HG03103 (cell line): ENCODE measurements around the gene SLC13A5.
A peak's percentile ranks its signal among the peaks of the same experiment; 100 is the strongest.
"Not testable (repeated sequence)": the region's sequence is repeated elsewhere in the genome, so short reads cannot be mapped to it uniquely, and the experiment has no call there.

Source experiments
- ATAC-seq: cut with Tn5 transposase; IDR thresholded peaks from one replicate; pipeline ENCODE4 v1.9.1; 2021; ENCODE audit warnings: low read depth; ENCODE audit not compliant: unreplicated experiment

The SLC13A5 gene

GRCh38 chr17:6666557-6666956 is 46.6 kb downstream of the SLC13A5 start:
- no peak for ATAC-seq

- ATAC-seq: no peak
Observed at GRCh38 chr17:6666077-6666521, 47.1 kb downstream of the SLC13A5 start.

- not testable (repeated sequence) for ATAC-seq
Observed at GRCh38 chr17:6663200-6663599, 50.0 kb downstream of the SLC13A5 start.

- ATAC-seq: no peak
Observed at GRCh38 chr17:6661464-6661848, 51.7 kb downstream of the SLC13A5 start.

- peak; percentile 63 for ATAC-seq
Observed at GRCh38 chr17:6660805-6661463, 52.2 kb downstream of the SLC13A5 start.

GRCh38 chr17:6660101-6660500 is 53.1 kb downstream of the SLC13A5 start:
- no peak for ATAC-seq

GRCh38 chr17:6658411-6658810 is 54.8 kb downstream of the SLC13A5 start:
- ATAC-seq: not testable (repeated sequence)

GRCh38 chr17:6657633-6658287 is 55.4 kb downstream of the SLC13A5 start:
- ATAC-seq: no peak

GRCh38 chr17:6656797-6657632 is 56.2 kb downstream of the SLC13A5 start:
- not testable (repeated sequence) for ATAC-seq

- not testable (repeated sequence) for ATAC-seq
Observed at GRCh38 chr17:6655732-6656361, 57.3 kb downstream of the SLC13A5 start.

- ATAC-seq: no peak
Observed at GRCh38 chr17:6654841-6655731, 58.1 kb downstream of the SLC13A5 start.

GRCh38 chr17:6651919-6652452 is 61.2 kb downstream of the SLC13A5 start:
- no peak for ATAC-seq

- peak; percentile 83 for ATAC-seq
Observed at GRCh38 chr17:6651354-6651918, 61.7 kb downstream of the SLC13A5 start, which contains the start of the genes C17orf100 and MED31. C17orf100 (plus strand) TSS chr17:6651762; CDS start chr17:6651914, 152 bp downstream. MED31 (minus strand) TSS chr17:6651605; CDS start chr17:6651528, 77 bp downstream.

GRCh38 chr17:6648181-6648580 is 65.0 kb downstream of the SLC13A5 start:
- no peak for ATAC-seq

GRCh38 chr17:6643451-6644125 is 69.6 kb downstream of the SLC13A5 start:
- ATAC-seq: no peak

GRCh38 chr17:6642592-6642991 is 70.6 kb downstream of the SLC13A5 start:
- no peak for ATAC-seq

GRCh38 chr17:6641247-6641863 is 71.8 kb downstream of the SLC13A5 start:
- ATAC-seq: no peak
